GM10248 (cell line): ENCODE results near the gene FXYD4.

Experiments used
- CTCF ChIA-PET: fragments of 300-600 bp; sonication (Branson Sonifier 250); formaldehyde crosslinking; extraction: SDS; loops from one replicate; lab custom pipeline; 2021; ENCODE audit warnings: antibody characterized with exemption; lab: Yijun Ruan, JAX
- POLR2A ChIA-PET: fragments of 350-650 bp; sonication (Branson Sonifier 250); formaldehyde crosslinking; extraction: SDS; loops from one replicate; lab custom pipeline; 2020; ENCODE audit warnings: antibody characterized with exemption; lab: Yijun Ruan, JAX
- DNase-seq: peaks from one replicate; pipeline ENCODE4 v3.0.0; 2012; ENCODE audit errors: extremely low spot score
- CTCF ChIP-seq: IDR thresholded peaks from 2 replicates; pipeline ENCODE4 v1.5.1; 2012; ENCODE audit warnings: mild to moderate bottlenecking, low read depth; ENCODE audit errors: extremely low read depth, missing control alignments, control extremely low read depth

Gene FXYD4

GRCh38 chr10:43386549-43386948 lies 15.1 kb downstream of the FXYD4 start:
- POLR2A ChIA-PET = no interaction called here
- CTCF ChIA-PET = no interaction called here
- no peak for TF ChIP-seq CTCF
- DNase-seq = no peak

- no peak for DNase-seq
- ChIA-PET CTCF (no interaction called here), POLR2A (no interaction called here)
- no peak for TF ChIP-seq CTCF
Observed at GRCh38 chr10:43386981-43387677, 15.7 kb downstream of the FXYD4 start.

- ChIA-PET POLR2A (no interaction called here), CTCF (no interaction called here)
- TF ChIP-seq CTCF = no peak
- DNase-seq = no peak
Observed at GRCh38 chr10:43387678-43388032, 16.2 kb downstream of the FXYD4 start.

GRCh38 chr10:43389867-43390266 lies 18.4 kb downstream of the FXYD4 start:
- POLR2A ChIA-PET = interaction anchor here (0.6 kb wide), 1 partner anchor 9 kb away, joined by 5 read pairs; no protein-coding TSS in a partner anchor
- DNase-seq = no peak
- CTCF ChIA-PET = interaction anchor here (1.8 to 2.4 kb wide), 2 partner anchors 121 to 185 kb away, joined by 3 to 7 read pairs; no protein-coding TSS in a partner anchor
- TF ChIP-seq CTCF = no peak

GRCh38 chr10:43390333-43390732 lies 18.9 kb downstream of the FXYD4 start:
- no peak for TF ChIP-seq CTCF
- POLR2A ChIA-PET = interaction anchor here (0.6 to 0.7 kb wide), 2 partner anchors 8 to 46 kb away, joined by 5 read pairs; partner anchors contain the start of gene ZNF487

GRCh38 chr10:43390759-43391158 lies 19.3 kb downstream of the FXYD4 start:
- POLR2A ChIA-PET = interaction anchor here (0.7 kb wide), 1 partner anchor 46 kb away, joined by 5 read pairs; the partner anchor contains the start of gene ZNF487

More at GRCh38 chr10:43390333-43390732, 18.9 kb downstream of the FXYD4 start:
- CTCF ChIA-PET = interaction anchor here (0.6 to 2.4 kb wide), 4 partner anchors 13 to 186 kb away, joined by 3 to 7 read pairs (median 3); no protein-coding TSS in a partner anchor
- DNase-seq = no peak

More at GRCh38 chr10:43390759-43391158, 19.3 kb downstream of the FXYD4 start:
- CTCF ChIA-PET = interaction anchor here (0.6 to 2.4 kb wide), 4 partner anchors 13 to 186 kb away, joined by 3 to 7 read pairs (median 3); no protein-coding TSS in a partner anchor
- peak; percentile 32 for TF ChIP-seq CTCF
- DNase-seq = no peak
